GM13977 (cell line): ENCODE results near the gene TMCC3.
A peak's percentile ranks its signal among the peaks of the same experiment; 100 is the strongest.

Source experiments
- DNase-seq: peaks from one replicate; pipeline ENCODE4 v3.0.0; 2012; ENCODE audit warnings: low spot score
- CTCF ChIP-seq: IDR thresholded peaks from 2 replicates; pipeline ENCODE4 v1.5.1; 2012; ENCODE audit warnings: mild to moderate bottlenecking, control low read depth; ENCODE audit not compliant: insufficient read depth; ENCODE audit errors: extremely low read depth, missing control alignments
- in situ Hi-C: fragments of 300-500 bp; cut with MboI; formaldehyde crosslinking; loops from one replicate; pipeline ENCODE4 v1.12.0; 2022; ENCODE audit warnings: low sequenced_read_pairs, low pct_unique_long_range_greater_than_20kb, mixed read lengths, inconsistent platforms; ENCODE audit not compliant: unreplicated experiment

The TMCC3 gene

GRCh38 chr12:94690198-94690771 lies 39.9 kb upstream of the TMCC3 start:
- DNase-seq: no peak
- TF ChIP-seq CTCF: no peak
- in situ Hi-C loops: no loop called here

GRCh38 chr12:94689646-94690036 lies 39.3 kb upstream of the TMCC3 start:
- in situ Hi-C loops: no loop called here
- no peak for DNase-seq
- TF ChIP-seq CTCF: no peak

- in situ Hi-C loops: no loop called here
- DNase-seq: peak; percentile 26
- TF ChIP-seq CTCF: no peak
Observed at GRCh38 chr12:94689002-94689645, 38.8 kb upstream of the TMCC3 start.

- no peak for TF ChIP-seq CTCF
- in situ Hi-C loops: no loop called here
Observed at GRCh38 chr12:94687891-94688290, 37.5 kb upstream of the TMCC3 start.

GRCh38 chr12:94686834-94687628 lies 36.7 kb upstream of the TMCC3 start:
- in situ Hi-C loops: no loop called here
- TF ChIP-seq CTCF: no peak
- no peak for DNase-seq

More at GRCh38 chr12:94687891-94688290, 37.5 kb upstream of the TMCC3 start:
- no peak for DNase-seq

- no peak for DNase-seq
- in situ Hi-C loops: no loop called here
- no peak for TF ChIP-seq CTCF
Observed at GRCh38 chr12:94684416-94685142, 34.2 kb upstream of the TMCC3 start.
